Cardiac fibroblast (primary cell): ENCODE data around the gene TMEM179.

Experiments used
- DNase-seq, 2 donors: peaks; one replicate each; pipeline versions ENCODE4 v3.0.0 to v3.0.0-alpha.2; 2010; ENCODE audit warnings: low read depth in 2 of 2
- H3K4me3 ChIP-seq, 2 donors: replicated peaks in 1 of 2; 1 replicate in 1 of 2; 2 replicates in 1 of 2; pipeline ENCODE4 v1.5.1; 2011; ENCODE audit warnings: low read depth in 2 of 2, low read length in 2 of 2, mild to moderate bottlenecking in 2 of 2, moderate library complexity in 1 of 2
- CTCF ChIP-seq: IDR thresholded peaks from one replicate; pipeline ENCODE4 v1.5.1; 2011; ENCODE audit warnings: low read depth, mild to moderate bottlenecking, low read length, inconsistent platforms

Gene TMEM179

GRCh38 chr14:104600141-104600643 lies 4.4 kb downstream of the TMEM179 start:
- TF ChIP-seq CTCF = no peak

GRCh38 chr14:104599446-104599845 lies 5.1 kb downstream of the TMEM179 start:
- DNase-seq = no peak
- TF ChIP-seq CTCF = no peak

More at GRCh38 chr14:104600141-104600643, 4.4 kb downstream of the TMEM179 start:
- H3K4me3 ChIP-seq = no peak overlapping the region
- no peak for DNase-seq

GRCh38 chr14:104598910-104599273 lies 5.7 kb downstream of the TMEM179 start:
- no peak overlapping the region for H3K4me3 ChIP-seq
- TF ChIP-seq CTCF = no peak
- DNase-seq = no peak

More at GRCh38 chr14:104599446-104599845, 5.1 kb downstream of the TMEM179 start:
- no peak overlapping the region for H3K4me3 ChIP-seq

- no peak for TF ChIP-seq CTCF
- DNase-seq = no peak
- no peak overlapping the region for H3K4me3 ChIP-seq
Observed at GRCh38 chr14:104598039-104598909, 6.3 kb downstream of the TMEM179 start.

GRCh38 chr14:104597576-104597975 lies 7.0 kb downstream of the TMEM179 start:
- no peak for DNase-seq
- H3K4me3 ChIP-seq = no peak overlapping the region
- TF ChIP-seq CTCF = no peak

- DNase-seq = no peak
- no peak for TF ChIP-seq CTCF
Observed at GRCh38 chr14:104596927-104597351, 7.6 kb downstream of the TMEM179 start.

More at GRCh38 chr14:104596927-104597351, 7.6 kb downstream of the TMEM179 start:
- no peak overlapping the region for H3K4me3 ChIP-seq
